AG09319 (cell line): ENCODE results near the gene GJA4.

ENCODE experiments used
- DNase-seq: peaks from one replicate; pipeline ENCODE4 v3.0.0-alpha.2; 2010; ENCODE audit warnings: low read depth; ENCODE audit errors: extremely low read depth
- TF ChIP-seq, protein P1 (sequence below): IDR thresholded peaks from 2 replicates; pipeline ENCODE4 v1.5.1; 2011; ENCODE audit warnings: low read depth, mild to moderate bottlenecking, inconsistent platforms, low read length, moderate library complexity

The GJA4 gene

GRCh38 chr1:34792868-34793727 is at the start of gene GJA4:
Gene GJA4 (plus strand): TSS chr1:34792999. CDS start chr1:34794214, 1,215 bp downstream.
- TF ChIP-seq, protein P1, sequence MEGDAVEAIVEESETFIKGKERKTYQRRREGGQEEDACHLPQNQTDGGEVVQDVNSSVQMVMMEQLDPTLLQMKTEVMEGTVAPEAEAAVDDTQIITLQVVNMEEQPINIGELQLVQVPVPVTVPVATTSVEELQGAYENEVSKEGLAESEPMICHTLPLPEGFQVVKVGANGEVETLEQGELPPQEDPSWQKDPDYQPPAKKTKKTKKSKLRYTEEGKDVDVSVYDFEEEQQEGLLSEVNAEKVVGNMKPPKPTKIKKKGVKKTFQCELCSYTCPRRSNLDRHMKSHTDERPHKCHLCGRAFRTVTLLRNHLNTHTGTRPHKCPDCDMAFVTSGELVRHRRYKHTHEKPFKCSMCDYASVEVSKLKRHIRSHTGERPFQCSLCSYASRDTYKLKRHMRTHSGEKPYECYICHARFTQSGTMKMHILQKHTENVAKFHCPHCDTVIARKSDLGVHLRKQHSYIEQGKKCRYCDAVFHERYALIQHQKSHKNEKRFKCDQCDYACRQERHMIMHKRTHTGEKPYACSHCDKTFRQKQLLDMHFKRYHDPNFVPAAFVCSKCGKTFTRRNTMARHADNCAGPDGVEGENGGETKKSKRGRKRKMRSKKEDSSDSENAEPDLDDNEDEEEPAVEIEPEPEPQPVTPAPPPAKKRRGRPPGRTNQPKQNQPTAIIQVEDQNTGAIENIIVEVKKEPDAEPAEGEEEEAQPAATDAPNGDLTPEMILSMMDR = no peak
- no peak for DNase-seq

GRCh38 chr1:34743775-34744174 is 49.0 kb upstream of the GJA4 start:
- no peak for DNase-seq
- TF ChIP-seq, protein P1 = no peak

DNA sequence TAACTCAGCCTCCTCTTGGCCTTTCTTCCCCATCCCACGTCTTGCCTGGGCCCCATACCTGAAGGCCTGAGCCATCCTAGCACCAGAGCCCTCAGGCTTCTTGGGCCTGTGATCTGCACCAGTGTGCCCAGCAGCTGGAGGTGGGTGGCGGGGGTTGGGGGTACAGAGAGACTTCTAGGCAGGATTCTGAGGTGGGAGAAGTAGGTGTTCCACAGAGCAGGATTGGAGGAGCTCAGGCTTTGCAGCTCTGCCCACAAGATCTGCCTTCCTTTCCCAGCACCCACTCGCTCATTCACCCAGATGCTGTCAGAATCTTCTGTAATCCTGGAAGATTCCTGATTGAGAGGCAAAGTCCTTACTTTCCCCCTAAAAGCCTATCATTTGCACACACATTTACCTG is 47.9 kb upstream of the GJA4 start:
- DNase-seq = no peak

DNA sequence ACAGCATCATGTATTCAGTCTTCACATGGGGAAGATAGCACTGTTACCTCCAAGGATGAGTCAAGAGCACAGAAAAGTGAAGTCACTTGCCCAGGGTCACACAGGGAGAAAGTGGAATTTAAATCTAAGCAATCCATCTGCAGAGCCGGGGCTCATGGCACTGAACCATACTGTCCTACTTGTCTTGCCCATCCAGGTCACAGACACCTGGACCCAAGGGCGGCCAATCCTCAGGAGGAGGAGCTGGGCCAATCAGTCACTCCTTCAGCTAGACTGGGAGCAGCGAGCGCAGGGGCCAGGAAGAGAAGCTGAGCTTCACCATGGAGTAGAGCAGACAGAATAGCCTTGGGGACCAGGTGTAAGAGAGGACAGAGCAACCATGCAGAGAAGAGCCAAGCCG is 47.1 kb upstream of the GJA4 start:
- DNase-seq = no peak
- TF ChIP-seq, protein P1 = no peak

More for the DNA sequence above, 47.9 kb upstream of the GJA4 start:
- TF ChIP-seq, protein P1 = no peak

GRCh38 chr1:34746101-34746500 is 46.7 kb upstream of the GJA4 start:
- TF ChIP-seq, protein P1 = no peak

DNA sequence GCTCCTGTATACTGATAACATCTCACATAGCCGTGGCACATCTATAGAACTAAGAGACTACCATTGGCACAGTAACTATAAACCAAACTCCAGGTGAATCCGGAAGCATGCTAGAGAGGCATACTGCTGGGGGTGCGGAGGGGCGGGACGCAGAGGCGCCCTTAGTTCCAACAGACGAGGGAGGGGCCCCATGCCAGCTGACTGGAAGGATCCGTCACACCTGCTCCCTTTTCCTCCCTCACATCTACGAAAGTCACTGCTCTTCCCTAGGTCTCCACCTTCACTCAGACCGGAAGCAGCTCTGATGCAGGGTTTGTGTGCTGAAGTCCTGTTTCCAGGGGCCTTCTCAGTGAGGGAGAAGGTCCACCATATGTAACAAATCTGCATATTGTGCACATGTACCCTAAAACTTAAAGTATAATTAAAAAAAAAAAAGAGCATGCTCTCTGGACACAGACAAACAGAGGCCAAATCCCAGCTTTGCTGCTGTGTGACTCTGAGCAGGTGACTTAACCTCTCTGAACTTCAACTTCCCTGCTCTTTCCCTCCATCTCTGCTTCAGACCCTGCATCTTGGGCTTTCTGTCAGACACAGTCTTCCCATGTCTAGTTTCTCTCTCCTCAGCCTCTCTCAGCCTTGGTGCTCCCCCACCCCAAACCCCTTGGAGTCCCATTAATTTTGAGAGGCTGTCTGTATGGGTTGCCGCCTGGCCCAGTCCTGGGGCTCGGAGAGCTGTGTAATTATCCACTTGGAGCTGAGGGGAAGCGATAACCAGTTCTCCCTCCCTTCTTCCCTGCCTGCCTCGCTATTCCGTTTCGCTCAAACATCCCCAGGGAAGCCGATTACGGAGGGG is 45.8 kb upstream of the GJA4 start:
- DNase-seq = no peak
- TF ChIP-seq, protein P1 = no peak

More at GRCh38 chr1:34746101-34746500, 46.7 kb upstream of the GJA4 start:
- DNase-seq = no peak

- TF ChIP-seq, protein P1 = no peak
- DNase-seq = no peak
These were observed 45.2 kb upstream of the GJA4 start for GRCh38 chr1:34747638-34747941.
